ENCODE results near the gene ARPC5L. TPM values are rescaled to one million over a fixed set of nuclear protein-coding genes. Genes with fewer than 3 reads are reported as not detected.
A peak's percentile ranks its signal among the peaks of the same experiment; 100 is the strongest.

ARPC5L gene
- total and polyA plus RNA-seq, 2 of the 13 experiments (the other 11 are each of a cell fraction or from before 2014, with no cell fraction given): 29.9 to 33.8 TPM

- TF ChIP-seq ZNF281 (CRISPR knock-in tag; IDR thresholded peaks at IDR 0.05; ENCODE audit: borderline replicate concordance) (no peak), ZNF646 (CRISPR knock-in tag; IDR thresholded peaks at IDR 0.05) (no peak), ZNF644 (CRISPR knock-in tag; IDR thresholded peaks at IDR 0.05; ENCODE audit: low read depth) (no peak), HNRNPUL1 (IDR thresholded peaks at IDR 0.05; ENCODE audit: low read depth, low read length) (no peak), XRCC5 (optimal IDR thresholded peaks at IDR 0.05; ENCODE audit: low read length) (peak; percentile 59), BRF2 (CRISPR knock-in tag; IDR thresholded peaks at IDR 0.05) (no peak), HMG20B (CRISPR knock-in tag; conservative IDR thresholded peaks at IDR 0.05) (no peak), TBL1XR1 (IDR thresholded peaks at IDR 0.05; ENCODE audit: borderline replicate concordance, low read length, partially characterized antibody) (no peak), KDM5B (CRISPR knock-in tag; IDR thresholded peaks at IDR 0.05; ENCODE audit: borderline replicate concordance) (no peak; the same call in 1 of the 2 replicates), ZNF776 (CRISPR knock-in tag; IDR thresholded peaks at IDR 0.05) (no peak; the same call in 1 of the 2 replicates), TGIF2 (CRISPR knock-in tag; IDR thresholded peaks at IDR 0.05) (0 out of 2 replicates have a peak, but pooled peaks have one; percentile 46), ONECUT2 (CRISPR knock-in tag; IDR thresholded peaks at IDR 0.05) (no peak), SRSF4 (IDR thresholded peaks at IDR 0.05; ENCODE audit: low read depth, low read length, poor library complexity, severe bottlenecking) (no peak), KMT2B (CRISPR knock-in tag; IDR thresholded peaks at IDR 0.05) (no peak), ZNF652 (CRISPR knock-in tag; IDR thresholded peaks at IDR 0.05; ENCODE audit: borderline replicate concordance, low read depth) (no peak), ZSCAN29 (CRISPR knock-in tag; conservative IDR thresholded peaks at IDR 0.05) (no peak), TFDP2 (CRISPR knock-in tag; IDR thresholded peaks at IDR 0.05) (0 out of 2 replicates have a peak, but pooled peaks have one; percentile 16), PHF21A (CRISPR knock-in tag; IDR thresholded peaks at IDR 0.05) (no peak)
These were observed 5.8 kb upstream of the ARPC5L start (continued) for GRCh38 chr9:124855944-124856765.
